DOHH2 (cell line): ENCODE measurements around the gene ME3.

Experiments
- EZH2phosphoT487 ChIP-seq: fragments of 200-600 bp; sonication (generic); IDR thresholded peaks from 2 replicates; pipeline ENCODE4 v1.6.1; 2017; ENCODE audit warnings: borderline replicate concordance, mild to moderate bottlenecking, antibody characterized with exemption, low read length, moderate library complexity, mixed read lengths
- TF ChIP-seq, protein P1 (sequence below): fragments of 200-600 bp; sonication (generic); IDR thresholded peaks from one replicate; pipeline ENCODE4 v1.5.1; 2014; ENCODE audit warnings: antibody characterized with exemption, mild to moderate bottlenecking, low read depth, low read length; ENCODE audit not compliant: poor library complexity, severe bottlenecking

DNA sequence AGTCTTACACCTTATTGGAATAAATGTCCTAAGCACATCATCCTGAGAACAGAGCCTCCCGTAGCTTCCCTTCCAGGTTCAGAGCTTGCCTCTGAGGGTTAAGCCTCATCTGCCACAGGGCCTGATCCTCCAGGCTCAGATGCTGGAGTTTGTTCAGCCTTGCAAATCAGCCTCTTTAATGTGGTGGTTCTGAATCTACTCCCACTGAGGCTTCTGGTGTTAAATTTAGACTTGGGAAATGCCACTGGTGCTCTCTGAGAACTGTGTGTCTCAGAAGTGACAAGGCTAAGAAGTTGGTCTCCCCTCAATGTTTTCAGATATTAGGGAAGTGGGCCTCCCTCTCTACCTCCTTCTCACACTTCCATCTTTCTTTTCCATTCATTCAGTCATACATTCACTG, 229.0 kb downstream of the ME3 start:
- TF ChIP-seq, protein P1, sequence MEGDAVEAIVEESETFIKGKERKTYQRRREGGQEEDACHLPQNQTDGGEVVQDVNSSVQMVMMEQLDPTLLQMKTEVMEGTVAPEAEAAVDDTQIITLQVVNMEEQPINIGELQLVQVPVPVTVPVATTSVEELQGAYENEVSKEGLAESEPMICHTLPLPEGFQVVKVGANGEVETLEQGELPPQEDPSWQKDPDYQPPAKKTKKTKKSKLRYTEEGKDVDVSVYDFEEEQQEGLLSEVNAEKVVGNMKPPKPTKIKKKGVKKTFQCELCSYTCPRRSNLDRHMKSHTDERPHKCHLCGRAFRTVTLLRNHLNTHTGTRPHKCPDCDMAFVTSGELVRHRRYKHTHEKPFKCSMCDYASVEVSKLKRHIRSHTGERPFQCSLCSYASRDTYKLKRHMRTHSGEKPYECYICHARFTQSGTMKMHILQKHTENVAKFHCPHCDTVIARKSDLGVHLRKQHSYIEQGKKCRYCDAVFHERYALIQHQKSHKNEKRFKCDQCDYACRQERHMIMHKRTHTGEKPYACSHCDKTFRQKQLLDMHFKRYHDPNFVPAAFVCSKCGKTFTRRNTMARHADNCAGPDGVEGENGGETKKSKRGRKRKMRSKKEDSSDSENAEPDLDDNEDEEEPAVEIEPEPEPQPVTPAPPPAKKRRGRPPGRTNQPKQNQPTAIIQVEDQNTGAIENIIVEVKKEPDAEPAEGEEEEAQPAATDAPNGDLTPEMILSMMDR, result no peak
- TF ChIP-seq EZH2phosphoT487, result no peak
